ENCODE measurements around the gene SMIM22.

The SMIM22 gene

GRCh38 chr16:4814046-4814445 is 18.9 kb downstream of the SMIM22 start:
- TF ChIP-seq CTCF (IDR thresholded peaks at IDR 0.05; ENCODE audit: low read depth, low read length), result no peak
- DNase-seq (ENCODE audit: extremely low read depth, low read depth), result no peak

DNA sequence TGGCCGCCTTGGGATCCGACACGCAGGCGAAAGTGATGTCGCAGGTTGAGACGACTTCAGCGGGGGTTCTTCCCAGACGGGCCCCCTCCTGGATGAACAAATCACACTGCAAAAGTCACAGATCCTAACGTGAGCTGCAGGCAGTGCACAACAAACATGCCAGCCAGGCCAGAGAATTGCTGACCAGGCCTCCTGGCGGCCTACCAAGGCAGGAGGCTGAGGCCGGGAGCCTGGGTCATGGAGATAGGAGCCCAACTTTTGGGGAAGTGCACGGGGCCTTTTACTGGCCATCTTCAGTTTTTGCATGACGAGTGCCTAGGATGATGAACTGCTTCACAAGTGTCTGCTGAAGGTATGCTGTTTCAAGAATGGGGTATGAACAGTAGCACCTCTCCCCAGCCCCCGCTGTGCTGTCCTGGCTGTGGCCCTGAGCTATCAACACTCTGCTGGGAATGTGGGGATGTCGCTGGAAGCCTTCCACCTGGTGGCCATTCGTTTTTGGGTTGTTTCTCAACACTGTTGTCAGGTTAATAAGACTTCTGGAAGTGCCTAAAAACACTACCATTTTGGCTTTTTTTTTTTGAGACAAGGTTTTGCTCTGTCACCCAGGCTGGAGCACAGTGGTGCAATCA is 19.5 kb downstream of the SMIM22 start:
- TF ChIP-seq CTCF (IDR thresholded peaks at IDR 0.05; ENCODE audit: low read depth, low read length), result no peak
- DNase-seq (ENCODE audit: extremely low read depth, low read depth), result no peak

DNA sequence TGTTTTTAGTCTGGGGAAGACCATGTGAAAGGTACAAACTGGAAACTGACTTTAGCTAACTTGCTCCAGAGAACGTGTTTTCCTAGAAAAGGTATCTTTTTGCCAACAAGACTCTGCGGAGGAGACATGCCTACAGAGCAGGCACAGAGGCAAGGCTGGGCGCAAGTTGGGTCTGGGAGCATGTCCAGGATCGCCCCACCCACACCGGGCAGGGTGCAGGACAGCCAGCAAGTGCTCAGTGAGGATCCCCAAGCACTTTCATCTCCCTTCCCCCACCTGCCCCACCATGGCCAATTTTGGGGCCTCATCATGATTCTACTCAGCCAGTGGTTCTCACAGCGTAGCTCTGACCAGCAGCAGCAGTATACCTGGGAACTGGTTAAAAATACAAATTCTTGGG is 25.5 kb downstream of the SMIM22 start:
- DNase-seq (ENCODE audit: extremely low read depth, low read depth), result no peak
- no peak for TF ChIP-seq CTCF (IDR thresholded peaks at IDR 0.05; ENCODE audit: low read depth, low read length)

GRCh38 chr16:4825196-4825595 is 30.0 kb downstream of the SMIM22 start:
- TF ChIP-seq CTCF (IDR thresholded peaks at IDR 0.05; ENCODE audit: low read depth, low read length), result no peak
- DNase-seq (ENCODE audit: extremely low read depth, low read depth), result no peak

- no peak for TF ChIP-seq CTCF (IDR thresholded peaks at IDR 0.05; ENCODE audit: low read depth, low read length)
- DNase-seq (ENCODE audit: extremely low read depth, low read depth), result no peak
These were observed 31.4 kb downstream of the SMIM22 start for GRCh38 chr16:4826526-4826925.

- no peak for DNase-seq (ENCODE audit: extremely low read depth, low read depth)
- no peak for TF ChIP-seq CTCF (IDR thresholded peaks at IDR 0.05; ENCODE audit: low read depth, low read length)
These were observed 31.8 kb downstream of the SMIM22 start for GRCh38 chr16:4826980-4827379.

DNA sequence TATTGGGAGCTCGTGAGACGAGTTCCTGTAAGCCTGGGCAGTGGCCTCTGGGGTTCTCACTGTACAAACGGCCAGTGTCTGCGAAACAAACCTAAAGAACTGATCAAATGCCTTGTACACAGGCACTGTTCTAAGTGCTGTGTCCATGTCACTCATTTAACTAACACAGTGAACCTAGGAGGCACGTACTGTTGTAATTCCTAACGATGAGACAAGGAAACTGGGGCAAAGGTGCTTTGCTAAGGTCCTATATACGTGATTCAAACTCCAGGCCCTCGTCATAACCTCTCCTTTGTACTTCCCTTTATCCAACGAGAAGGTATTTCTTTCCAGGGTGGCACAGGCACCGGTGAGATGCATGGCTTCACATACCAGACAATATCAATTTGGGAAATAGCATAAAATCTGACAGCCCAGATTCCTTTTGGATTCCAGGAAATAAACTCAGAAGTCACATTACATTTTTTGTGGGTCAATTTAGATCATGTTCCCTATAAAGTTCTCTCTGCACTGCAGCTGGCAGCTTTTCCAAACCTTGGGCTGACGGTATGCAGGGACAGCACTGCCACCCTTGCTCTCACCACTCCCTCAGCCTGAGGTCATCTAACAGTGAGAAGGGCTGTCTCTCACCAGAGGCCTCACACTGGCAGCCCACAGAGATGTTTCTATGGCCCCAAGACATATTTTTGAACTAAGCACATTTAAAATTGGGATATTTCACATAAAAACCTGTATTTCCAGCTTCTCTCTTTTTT is 33.6 kb downstream of the SMIM22 start:
- DNase-seq (ENCODE audit: extremely low read depth, low read depth), result no peak
- no peak for TF ChIP-seq CTCF (IDR thresholded peaks at IDR 0.05; ENCODE audit: low read depth, low read length)

Data from AG09319 (cell line).